Astrocyte (in vitro differentiated cells and primary cell): ENCODE data around the gene TGIF2. TPM values are rescaled to one million over a fixed set of nuclear protein-coding genes. Genes with fewer than 3 reads are reported as not detected.

Experiments used
- DNase-seq: peaks from one replicate; pipeline ENCODE4 v3.0.0-alpha.2; 2010; ENCODE audit warnings: low read depth
- FAIRE-seq: peaks from 2 replicates; lab custom pipeline; 2011; peaks lifted over from hg19 to GRCh38; lab: Jason Lieb, UNC
- H2AFZ ChIP-seq: 2 replicates; pipeline ENCODE4 v1.6.0; 2012; ENCODE audit warnings: low read depth, low read length, inconsistent platforms
- H3K27ac ChIP-seq: 2 replicates; pipeline ENCODE4 v1.5.1; 2011; ENCODE audit warnings: low read depth, low read length, inconsistent platforms
- H3K27me3 ChIP-seq: 2 replicates; pipeline ENCODE4 v1.6.0; 2011; ENCODE audit warnings: low read length, inconsistent platforms; ENCODE audit not compliant: insufficient read depth
- H3K36me3 ChIP-seq: 2 replicates; pipeline ENCODE4 v1.5.1; 2011; ENCODE audit warnings: low read length, inconsistent platforms; ENCODE audit not compliant: insufficient read depth
- H3K4me1 ChIP-seq: 2 replicates; pipeline ENCODE4 v1.5.1; 2011; ENCODE audit warnings: low read length, inconsistent platforms; ENCODE audit not compliant: insufficient read depth
- H3K4me2 ChIP-seq: 2 replicates; pipeline ENCODE4 v1.6.0; 2012; ENCODE audit warnings: low read length, inconsistent platforms
- H3K4me3 ChIP-seq: 2 replicates; pipeline ENCODE4 v1.5.1; 2011; ENCODE audit warnings: low read depth, mild to moderate bottlenecking, low read length, inconsistent platforms; ENCODE audit not compliant: insufficient read depth
- H3K79me2 ChIP-seq: 2 replicates; pipeline ENCODE4 v1.6.0; 2012; ENCODE audit warnings: mild to moderate bottlenecking, low read length, inconsistent platforms; ENCODE audit not compliant: insufficient read depth
- H3K9ac ChIP-seq: 2 replicates; pipeline ENCODE4 v1.6.0; 2012; ENCODE audit warnings: mild to moderate bottlenecking, low read length, inconsistent platforms
- H3K9me3 ChIP-seq: 2 replicates; pipeline ENCODE4 v1.5.1; 2012; ENCODE audit warnings: low read depth, mild to moderate bottlenecking, low read length, inconsistent platforms; ENCODE audit not compliant: insufficient read depth
- H4K20me1 ChIP-seq: 2 replicates; pipeline ENCODE4 v1.6.0; 2012; ENCODE audit warnings: low read length, inconsistent platforms; ENCODE audit not compliant: insufficient read depth
- H3K27ac Mint-ChIP-seq: one replicate; pipeline ENCODE4 v1.8.0; 2021; ENCODE audit warnings: mild to moderate bottlenecking, mixed read lengths; ENCODE audit not compliant: unreplicated experiment
- H3K27me3 Mint-ChIP-seq: one replicate; pipeline ENCODE4 v1.8.0; 2021; ENCODE audit warnings: low read depth, mixed read lengths; ENCODE audit not compliant: unreplicated experiment
- H3K36me3 Mint-ChIP-seq: one replicate; pipeline ENCODE4 v1.8.0; 2021; ENCODE audit warnings: low read depth, mixed read lengths; ENCODE audit not compliant: unreplicated experiment
- H3K4me1 Mint-ChIP-seq: one replicate; pipeline ENCODE4 v1.8.0; 2021; ENCODE audit warnings: low read depth, mixed read lengths; ENCODE audit not compliant: unreplicated experiment
- H3K4me3 Mint-ChIP-seq: one replicate; pipeline ENCODE4 v1.8.0; 2021; ENCODE audit warnings: mild to moderate bottlenecking, moderate library complexity, mixed read lengths; ENCODE audit not compliant: unreplicated experiment
- H3K9me3 Mint-ChIP-seq: one replicate; pipeline ENCODE4 v1.8.0; 2021; ENCODE audit warnings: mild to moderate bottlenecking, mixed read lengths; ENCODE audit not compliant: unreplicated experiment
- CTCF ChIP-seq: IDR thresholded peaks from 2 replicates; pipeline ENCODE4 v1.5.1; 2011; ENCODE audit warnings: low read depth, mild to moderate bottlenecking, inconsistent platforms, low read length, moderate library complexity; ENCODE audit not compliant: insufficient read depth
- EZH2 ChIP-seq: IDR thresholded peaks from 2 replicates; pipeline ENCODE4 v1.6.1; 2012; ENCODE audit warnings: mild to moderate bottlenecking, low read length, inconsistent platforms; ENCODE audit not compliant: insufficient read depth
- total RNA-seq: library from RNA; stranded (reverse); gene quantifications from 2 replicates; pipeline ENCODE4 v1.2.1, GENCODE V29; 2021

The TGIF2 gene
- total RNA-seq, 1 donor from 2014 or later = 24.4 TPM

DNA sequence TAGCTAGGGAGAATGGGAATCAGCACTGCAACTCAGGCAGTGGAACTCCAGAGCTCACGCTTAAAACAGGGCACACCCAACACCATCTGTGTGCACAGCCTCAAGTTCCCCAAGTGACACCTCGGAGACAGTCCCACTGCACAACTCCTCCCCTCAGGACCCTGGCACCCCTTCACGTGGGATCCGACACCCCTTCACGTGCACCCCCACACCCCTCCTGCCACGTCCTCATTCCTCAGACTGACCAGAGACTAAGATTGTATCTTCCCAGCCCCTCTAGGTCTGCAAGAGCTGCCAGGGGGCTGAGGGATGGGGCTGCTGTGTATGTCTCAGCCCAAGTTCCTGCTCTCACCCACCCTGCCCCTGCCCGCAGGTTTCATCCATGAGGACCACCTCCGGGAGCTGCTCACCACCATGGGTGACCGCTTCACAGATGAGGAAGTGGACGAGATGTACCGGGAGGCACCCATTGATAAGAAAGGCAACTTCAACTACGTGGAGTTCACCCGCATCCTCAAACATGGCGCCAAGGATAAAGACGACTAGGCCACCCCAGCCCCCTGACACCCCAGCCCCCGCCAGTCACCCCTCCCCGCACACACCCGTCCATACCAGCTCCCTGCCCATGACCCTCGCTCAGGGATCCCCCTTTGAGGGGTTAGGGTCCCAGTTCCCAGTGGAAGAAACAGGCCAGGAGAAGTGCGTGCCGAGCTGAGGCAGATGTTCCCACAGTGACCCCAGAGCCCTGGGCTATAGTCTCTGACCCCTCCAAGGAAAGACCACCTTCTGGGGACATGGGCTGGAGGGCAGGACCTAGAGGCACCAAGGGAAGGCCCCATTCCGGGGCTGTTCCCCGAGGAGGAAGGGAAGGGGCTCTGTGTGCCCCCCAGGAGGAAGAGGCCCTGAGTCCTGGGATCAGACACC, 24.4 kb upstream of the TGIF2 start:
- peaks cover 33% of the 10 kb centered on the region for H3K79me2 ChIP-seq
- H3K27ac ChIP-seq = no peak overlapping the region
- H3K27me3 ChIP-seq = no peaks in the 10 kb centered on the region
- no peak overlapping the region for H3K9ac ChIP-seq
- H3K36me3 ChIP-seq = peaks cover 30% of the 10 kb centered on the region
- H3K36me3 Mint-ChIP-seq = peaks cover 22% of the 10 kb centered on the region
- H3K4me3 ChIP-seq = no peak overlapping the region
- H3K4me1 ChIP-seq = peaks cover 12% of the 10 kb centered on the region
- no peak overlapping the region for H3K4me3 Mint-ChIP-seq
- FAIRE-seq (no peak), DNase-seq (no peak)
- peaks cover 29% of the 10 kb centered on the region for H3K4me1 Mint-ChIP-seq
- no peaks in the 10 kb centered on the region for H3K9me3 ChIP-seq
- no peak overlapping the region for H2AFZ ChIP-seq
- H3K27ac Mint-ChIP-seq = peak overlapping the region; percentile 72
- H3K9me3 Mint-ChIP-seq = no peaks in the 10 kb centered on the region
- no peak overlapping the region for H3K4me2 ChIP-seq
- TF ChIP-seq EZH2 (no peak), CTCF (no peak)
- no peaks in the 10 kb centered on the region for H3K27me3 Mint-ChIP-seq
- H4K20me1 ChIP-seq = peaks cover 74% of the 10 kb centered on the region

DNA sequence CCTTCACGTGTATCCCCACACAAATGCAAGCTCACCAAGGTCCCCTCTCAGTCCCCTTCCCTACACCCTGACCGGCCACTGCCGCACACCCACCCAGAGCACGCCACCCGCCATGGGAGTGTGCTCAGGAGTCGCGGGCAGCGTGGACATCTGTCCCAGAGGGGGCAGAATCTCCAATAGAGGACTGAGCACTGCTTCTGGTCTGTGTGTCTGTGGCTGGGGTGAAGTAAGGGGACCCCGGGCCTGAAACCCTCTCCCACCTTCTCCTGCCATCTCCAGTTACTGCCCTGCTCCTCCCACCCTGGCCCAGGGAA, 23.8 kb upstream of the TGIF2 start:
- peak overlapping the region; percentile 72 for H3K27ac Mint-ChIP-seq
- no peak for TF ChIP-seq EZH2
- no peak for TF ChIP-seq CTCF
- no peak overlapping the region for H3K4me3 Mint-ChIP-seq
- no peak for FAIRE-seq
- Histone ChIP-seq H2AFZ (no peak overlapping the region), H3K4me2 (no peak overlapping the region), H3K4me1 (peaks cover 6% of the 10 kb centered on the region), H3K9me3 (no peaks in the 10 kb centered on the region), H4K20me1 (peaks cover 68% of the 10 kb centered on the region), H3K27me3 (no peaks in the 10 kb centered on the region), H3K9ac (no peak overlapping the region), H3K4me3 (no peak overlapping the region), H3K79me2 (peaks cover 27% of the 10 kb centered on the region), H3K36me3 (peaks cover 30% of the 10 kb centered on the region), H3K27ac (no peak overlapping the region)
- H3K27me3 Mint-ChIP-seq = no peaks in the 10 kb centered on the region
- H3K36me3 Mint-ChIP-seq = peaks cover 19% of the 10 kb centered on the region
- no peak for DNase-seq
- peaks cover 24% of the 10 kb centered on the region for H3K4me1 Mint-ChIP-seq
- no peaks in the 10 kb centered on the region for H3K9me3 Mint-ChIP-seq
